Measurements from ENCODE around the gene TCN2. TPM values are rescaled to one million over a fixed set of nuclear protein-coding genes. Genes with fewer than 3 reads are reported as not detected.
A peak's percentile ranks its signal among the peaks of the same experiment; 100 is the strongest.

Gene TCN2
- total and polyA plus RNA-seq, 7 donors, result 5.5 to 11.7 (median 8.4) TPM

GRCh38 chr22:30610299-30610698, 3.3 kb downstream of the TCN2 start:
- DNase-seq, result peak; percentile 34 to 65
- H3K4me3 ChIP-seq, result no peak overlapping the region

GRCh38 chr22:30611197-30611596, 4.2 kb downstream of the TCN2 start:
- H3K27ac ChIP-seq, result no peak overlapping the region
- intact Hi-C loops (cut with DNase I), result no loop called here
- H3K4me1 ChIP-seq, result peaks cover 26% of the 10 kb centered on the region
- no peaks in the 10 kb centered on the region for H3K27me3 ChIP-seq (ENCODE audit: insufficient read depth in 3 of 3, low read length in 2 of 3)
- no peak overlapping the region for H3K4me3 ChIP-seq
- DNase-seq, result no peak
- no peak for ATAC-seq
- H3K36me3 ChIP-seq (ENCODE audit: insufficient read depth in 1 of 2, low read depth in 1 of 2), result peaks cover 0 to 21% of the 10 kb centered on the region in 2 donors
- whole genome bisulfite sequencing, 3 donors, result 93 to 97% (median 95%) methylated on average over 3 of the region's 3 CpGs
- no peak for TF ChIP-seq CTCF (IDR thresholded peaks at IDR 0.05)
- H3K9me3 ChIP-seq, result no peaks in the 10 kb centered on the region

More at GRCh38 chr22:30610299-30610698, 3.3 kb downstream of the TCN2 start:
- no peak overlapping the region for H3K27ac ChIP-seq
- peaks cover 34% of the 10 kb centered on the region for H3K4me1 ChIP-seq
- H3K9me3 ChIP-seq, result no peaks in the 10 kb centered on the region
- no peak for TF ChIP-seq CTCF (IDR thresholded peaks at IDR 0.05)
- ATAC-seq, result no peak
- no peaks in the 10 kb centered on the region for H3K27me3 ChIP-seq (ENCODE audit: insufficient read depth in 3 of 3, low read length in 2 of 3)
- WGBS, 3 donors, result 69 to 78% (median 72%) methylated on average over 7 of the region's 7 CpGs
- peaks cover 0 to 21% of the 10 kb centered on the region in 2 donors for H3K36me3 ChIP-seq (ENCODE audit: insufficient read depth in 1 of 2, low read depth in 1 of 2)
- intact Hi-C loops (cut with DNase I), result no loop called here

GRCh38 chr22:30612789-30613188, 5.8 kb downstream of the TCN2 start:
- H3K9me3 ChIP-seq, result no peaks in the 10 kb centered on the region
- H3K4me3 ChIP-seq, result no peak overlapping the region
- TF ChIP-seq CTCF (IDR thresholded peaks at IDR 0.05), result no peak
- H3K27me3 ChIP-seq (ENCODE audit: insufficient read depth in 3 of 3, low read length in 2 of 3), result no peaks in the 10 kb centered on the region
- WGBS, 3 donors, result 82 to 85% (median 84%) methylated on average over 8 of the region's 8 CpGs
- H3K27ac ChIP-seq, result no peak overlapping the region
- DNase-seq, result peak in 1 of 2 donors; percentile 19
- intact Hi-C loops (cut with DNase I), result no loop called here
- peaks cover 0 to 28% of the 10 kb centered on the region in 2 donors for H3K36me3 ChIP-seq (ENCODE audit: insufficient read depth in 1 of 2, low read depth in 1 of 2)
- peaks cover 15% of the 10 kb centered on the region for H3K4me1 ChIP-seq
- ATAC-seq, result no peak

GRCh38 chr22:30614268-30614667, 7.3 kb downstream of the TCN2 start:
- ATAC-seq (no peak), DNase-seq (peak in 1 of 2 donors; percentile 19)
- Histone ChIP-seq H3K9me3 (no peaks in the 10 kb centered on the region), H3K4me1 (no peaks in the 10 kb centered on the region), H3K27me3 (ENCODE audit: insufficient read depth in 3 of 3, low read length in 2 of 3) (no peaks in the 10 kb centered on the region), H3K36me3 (ENCODE audit: insufficient read depth in 1 of 2, low read depth in 1 of 2) (peaks cover 0 to 32% of the 10 kb centered on the region in 2 donors), H3K4me3 (no peak overlapping the region), H3K27ac (no peak overlapping the region)
- intact Hi-C loops (cut with DNase I), result no loop called here
- no peak for TF ChIP-seq CTCF (IDR thresholded peaks at IDR 0.05)
- 90 to 95% (median 93%) methylated on average over 7 of the region's 7 CpGs for WGBS, 3 donors

DNA sequence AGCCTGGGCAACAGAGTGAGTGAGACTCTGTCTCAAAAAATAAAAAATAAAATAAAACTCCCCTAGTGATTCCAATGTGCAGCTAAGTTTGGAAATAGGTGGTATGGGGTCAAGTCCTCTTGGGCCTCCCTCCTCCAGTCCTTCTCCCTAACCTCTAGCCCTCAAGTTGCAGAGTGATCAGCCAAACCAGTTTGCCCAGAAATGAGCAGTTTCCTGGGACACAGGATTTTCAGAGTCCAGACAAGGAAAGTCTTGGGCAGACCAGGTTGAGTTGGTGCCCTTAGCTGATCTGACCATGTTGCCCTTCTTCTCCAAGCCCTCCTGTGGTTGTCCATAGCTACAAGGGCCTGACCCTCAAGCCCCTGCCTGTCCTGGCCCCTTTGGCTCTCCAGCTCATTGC, 7.9 kb downstream of the TCN2 start:
- H3K9me3 ChIP-seq, result no peaks in the 10 kb centered on the region
- no peak overlapping the region for H3K4me3 ChIP-seq
- DNase-seq (no peak), ATAC-seq (no peak)
- TF ChIP-seq CTCF (IDR thresholded peaks at IDR 0.05), result no peak
- no peaks in the 10 kb centered on the region for H3K27me3 ChIP-seq (ENCODE audit: insufficient read depth in 3 of 3, low read length in 2 of 3)
- no peak overlapping the region for H3K27ac ChIP-seq
- intact Hi-C loops (cut with DNase I), result no loop called here
- H3K36me3 ChIP-seq (ENCODE audit: insufficient read depth in 1 of 2, low read depth in 1 of 2), result peaks cover 0 to 32% of the 10 kb centered on the region in 2 donors
- H3K4me1 ChIP-seq, result no peaks in the 10 kb centered on the region
